ENCODE measurements around the gene CCDC73.

DNA sequence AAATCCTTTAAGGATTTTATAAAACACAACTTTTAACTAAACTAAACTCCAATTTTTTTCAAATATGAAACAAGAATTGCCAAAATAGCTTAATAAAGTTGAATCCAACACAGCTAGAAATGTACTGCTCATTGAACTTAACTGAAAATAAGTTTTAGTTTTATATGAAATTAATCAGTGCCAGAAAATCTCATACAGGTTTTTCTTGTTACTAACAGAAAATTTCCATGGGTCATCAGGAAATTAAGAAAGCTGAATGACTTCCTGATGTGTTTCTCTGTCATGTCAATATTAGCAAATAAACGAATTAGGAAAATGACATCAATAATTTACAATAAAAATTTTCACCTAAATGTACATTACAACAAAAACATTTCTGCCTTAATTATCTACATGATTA is 3.5 kb downstream of the CCDC73 start:
- no peak for TF ChIP-seq NFYB (IDR thresholded peaks at IDR 0.05; ENCODE audit: insufficient read depth, low read depth, low read length)
- TF ChIP-seq ASH2L (IDR thresholded peaks at IDR 0.05; ENCODE audit: borderline replicate concordance, low read depth), result no peak
- TF ChIP-seq YY1 (IDR thresholded peaks at IDR 0.05; ENCODE audit: low read depth, low read length), result no peak
- TF ChIP-seq, protein P1, sequence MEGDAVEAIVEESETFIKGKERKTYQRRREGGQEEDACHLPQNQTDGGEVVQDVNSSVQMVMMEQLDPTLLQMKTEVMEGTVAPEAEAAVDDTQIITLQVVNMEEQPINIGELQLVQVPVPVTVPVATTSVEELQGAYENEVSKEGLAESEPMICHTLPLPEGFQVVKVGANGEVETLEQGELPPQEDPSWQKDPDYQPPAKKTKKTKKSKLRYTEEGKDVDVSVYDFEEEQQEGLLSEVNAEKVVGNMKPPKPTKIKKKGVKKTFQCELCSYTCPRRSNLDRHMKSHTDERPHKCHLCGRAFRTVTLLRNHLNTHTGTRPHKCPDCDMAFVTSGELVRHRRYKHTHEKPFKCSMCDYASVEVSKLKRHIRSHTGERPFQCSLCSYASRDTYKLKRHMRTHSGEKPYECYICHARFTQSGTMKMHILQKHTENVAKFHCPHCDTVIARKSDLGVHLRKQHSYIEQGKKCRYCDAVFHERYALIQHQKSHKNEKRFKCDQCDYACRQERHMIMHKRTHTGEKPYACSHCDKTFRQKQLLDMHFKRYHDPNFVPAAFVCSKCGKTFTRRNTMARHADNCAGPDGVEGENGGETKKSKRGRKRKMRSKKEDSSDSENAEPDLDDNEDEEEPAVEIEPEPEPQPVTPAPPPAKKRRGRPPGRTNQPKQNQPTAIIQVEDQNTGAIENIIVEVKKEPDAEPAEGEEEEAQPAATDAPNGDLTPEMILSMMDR (IDR thresholded peaks at IDR 0.05 in 2 of 3, conservative IDR thresholded peaks at IDR 0.05 in 1 of 3; ENCODE audit: control insufficient read depth in 2 of 3, extremely low read depth in 1 of 3, insufficient read depth in 1 of 3, low read depth in 3 of 3, low read length in 3 of 3), result no peak
- no peak for TF ChIP-seq CREB1 (IDR thresholded peaks at IDR 0.05; ENCODE audit: low read depth)
- TF ChIP-seq HCFC1 (IDR thresholded peaks at IDR 0.05; ENCODE audit: low read length), result no peak
- TF ChIP-seq ESRRA (IDR thresholded peaks at IDR 0.05; ENCODE audit: low read length), result no peak
- no peak for TF ChIP-seq TAF1 (IDR thresholded peaks at IDR 0.05; ENCODE audit: borderline replicate concordance, low read depth, low read length)
- TF ChIP-seq, protein P2, sequence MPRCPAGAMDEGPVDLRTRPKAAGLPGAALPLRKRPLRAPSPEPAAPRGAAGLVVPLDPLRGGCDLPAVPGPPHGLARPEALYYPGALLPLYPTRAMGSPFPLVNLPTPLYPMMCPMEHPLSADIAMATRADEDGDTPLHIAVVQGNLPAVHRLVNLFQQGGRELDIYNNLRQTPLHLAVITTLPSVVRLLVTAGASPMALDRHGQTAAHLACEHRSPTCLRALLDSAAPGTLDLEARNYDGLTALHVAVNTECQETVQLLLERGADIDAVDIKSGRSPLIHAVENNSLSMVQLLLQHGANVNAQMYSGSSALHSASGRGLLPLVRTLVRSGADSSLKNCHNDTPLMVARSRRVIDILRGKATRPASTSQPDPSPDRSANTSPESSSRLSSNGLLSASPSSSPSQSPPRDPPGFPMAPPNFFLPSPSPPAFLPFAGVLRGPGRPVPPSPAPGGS (IDR thresholded peaks at IDR 0.05; ENCODE audit: borderline replicate concordance, insufficient read depth, low read depth, low read length, poor library complexity, severe bottlenecking), result no peak

All from GM12878 (cell line).